Measurements from ENCODE around the gene OR6B1.

Gene OR6B1

GRCh38 chr7:144027974-144028373 lies 27.9 kb downstream of the OR6B1 start:
- DNase-seq (ENCODE audit: extremely low read depth, low read depth) = no peak

GRCh38 chr7:144028547-144028946 lies 28.4 kb downstream of the OR6B1 start:
- no peak for DNase-seq (ENCODE audit: extremely low read depth, low read depth)
- TF ChIP-seq CTCF (IDR thresholded peaks at IDR 0.05; ENCODE audit: low read depth, low read length) = no peak

More at GRCh38 chr7:144027974-144028373, 27.9 kb downstream of the OR6B1 start:
- TF ChIP-seq CTCF (IDR thresholded peaks at IDR 0.05; ENCODE audit: low read depth, low read length) = no peak

GRCh38 chr7:144032516-144032915 lies 32.4 kb downstream of the OR6B1 start:
- no peak for TF ChIP-seq CTCF (IDR thresholded peaks at IDR 0.05; ENCODE audit: low read depth, low read length)
- DNase-seq (ENCODE audit: extremely low read depth, low read depth) = no peak

- TF ChIP-seq CTCF (IDR thresholded peaks at IDR 0.05; ENCODE audit: low read depth, low read length) = no peak
- DNase-seq (ENCODE audit: extremely low read depth, low read depth) = no peak
Observed at GRCh38 chr7:144032985-144033709, 33.0 kb downstream of the OR6B1 start.

- DNase-seq (ENCODE audit: extremely low read depth, low read depth) = no peak
- TF ChIP-seq CTCF (IDR thresholded peaks at IDR 0.05; ENCODE audit: low read depth, low read length) = no peak
Observed at GRCh38 chr7:144035385-144035784, 35.3 kb downstream of the OR6B1 start.

GRCh38 chr7:144036302-144036885 lies 36.3 kb downstream of the OR6B1 start:
- TF ChIP-seq CTCF (IDR thresholded peaks at IDR 0.05; ENCODE audit: low read depth, low read length) = no peak
- DNase-seq (ENCODE audit: extremely low read depth, low read depth) = no peak

GRCh38 chr7:144037414-144038035 lies 37.4 kb downstream of the OR6B1 start:
- TF ChIP-seq CTCF (IDR thresholded peaks at IDR 0.05; ENCODE audit: low read depth, low read length) = no peak
- DNase-seq (ENCODE audit: extremely low read depth, low read depth) = no peak

All from AG09319 (cell line).